SU-DHL-6 (cell line): ENCODE data around the gene CYB5B.

Experiments
- CTCF ChIP-seq: fragments of 200-600 bp; sonication (generic); IDR thresholded peaks from one replicate; pipeline ENCODE4 v1.5.1; 2017; ENCODE audit warnings: antibody characterized with exemption, mild to moderate bottlenecking, low read length, moderate library complexity; ENCODE audit not compliant: insufficient read depth, poor library complexity, severe bottlenecking
- EZH2phosphoT487 ChIP-seq: fragments of 200-600 bp; sonication (generic), shearing (Covaris generic); conservative IDR thresholded peaks from 2 replicates; pipeline ENCODE4 v1.6.1; 2018; ENCODE audit warnings: mild to moderate bottlenecking, antibody characterized with exemption, low read length, moderate library complexity, mixed read lengths

- TF ChIP-seq CTCF (no peak), EZH2phosphoT487 (no peak)
Measured at GRCh38 chr16:69408475-69408874, 15.9 kb upstream of the CYB5B start.
